Natural killer cell (primary cell): Measurements from ENCODE around the gene ARMC8. TPM values are rescaled to one million over a fixed set of nuclear protein-coding genes. Genes with fewer than 3 reads are reported as not detected.

Experiments used
- ATAC-seq, 3 donors: fragments of 150-1000 bp in 2 of 3; fragments of 200-7000 bp in 1 of 3; cut with Tn5 transposase; 1 replicate in 1 of 3; 2 replicates in 2 of 3; pipeline ENCODE4 v1.10.0; 2021; ENCODE audit warnings: mild to moderate bottlenecking in 2 of 3, moderate library complexity in 2 of 3
- DNase-seq, 2 donors: peaks; one replicate each; pipeline versions ENCODE4 v3.0.0 to v3.0.0-alpha.2; 2013 to 2021; ENCODE audit warnings: mixed read lengths in 1 of 2
- H3K27ac ChIP-seq: one replicate; pipeline ENCODE4 v1.5.1; 2013; ENCODE audit warnings: mild to moderate bottlenecking, low read length
- H3K27me3 ChIP-seq: one replicate; pipeline ENCODE4 v1.6.1; 2013; ENCODE audit warnings: low read length; ENCODE audit not compliant: control insufficient read depth, insufficient read depth
- H3K36me3 ChIP-seq: one replicate; pipeline ENCODE4 v1.6.1; 2013; ENCODE audit warnings: low read length; ENCODE audit not compliant: control insufficient read depth, insufficient read depth
- H3K4me1 ChIP-seq: one replicate; pipeline ENCODE4 v1.6.1; 2013; ENCODE audit warnings: low read length; ENCODE audit not compliant: control insufficient read depth, insufficient read depth
- H3K4me3 ChIP-seq: one replicate; pipeline ENCODE4 v1.5.1; 2013; ENCODE audit warnings: low read length
- H3K9me3 ChIP-seq: one replicate; pipeline ENCODE4 v1.6.1; 2013; ENCODE audit warnings: low read length; ENCODE audit not compliant: control insufficient read depth, insufficient read depth
- H3K27ac Mint-ChIP-seq, 2 donors: one replicate each; pipeline ENCODE4 v1.8.0; 2022; ENCODE audit warnings: mild to moderate bottlenecking in 2 of 2, mixed read lengths in 2 of 2, moderate library complexity in 1 of 2
- H3K27me3 Mint-ChIP-seq, 2 donors: one replicate each; pipeline ENCODE4 v1.8.0; 2022; ENCODE audit warnings: low read depth in 2 of 2, mixed read lengths in 2 of 2
- H3K36me3 Mint-ChIP-seq: one replicate; pipeline ENCODE4 v1.8.0; 2022; ENCODE audit warnings: mixed read lengths
- H3K4me1 Mint-ChIP-seq, 2 donors: one replicate each; pipeline ENCODE4 v1.8.0; 2022; ENCODE audit warnings: mixed read lengths in 2 of 2
- H3K4me3 Mint-ChIP-seq: one replicate; pipeline ENCODE4 v1.8.0; 2022; ENCODE audit warnings: mild to moderate bottlenecking, moderate library complexity, mixed read lengths
- H3K9me3 Mint-ChIP-seq, 2 donors: one replicate each; pipeline ENCODE4 v1.8.0; 2022; ENCODE audit warnings: mixed read lengths in 2 of 2
- WGBS: methylation state at CpG from one replicate; pipeline ENCODE4 v1.1.7; 2013; ENCODE audit warnings: missing lambda C conversion rate; ENCODE audit not compliant: insufficient coverage; 5-methylcytosine and 5-hydroxymethylcytosine counted together
- intact Hi-C: fragments of 100-400 bp; cut with micrococcal nuclease; formaldehyde crosslinking; loops from one replicate; pipeline ENCODE4 v1.14.2; 2022
- total RNA-seq, 4 donors: library from RNA; stranded (reverse); fragments of 120-200 nt in 1 of 4; gene quantifications; one replicate each; pipeline versions ENCODE4 v1.2.3 to v1.2.4, GENCODE V29; 2013 to 2022
- TF ChIP-seq, protein P1 (sequence below): fragments of 200-600 bp; IDR thresholded peaks from one replicate; pipeline ENCODE4 v1.8.0; 2022; ENCODE audit warnings: antibody characterized with exemption

ARMC8 gene
- total RNA-seq, 3 donors from 2014 or later (not counting 1 experiment from before 2014, with no cell fraction given), result 75.4 to 93.5 (median 86.4) TPM

- Histone ChIP-seq H3K36me3 (peaks cover 69% of the 10 kb centered on the region), H3K4me1 (no peaks in the 10 kb centered on the region)
- 100% methylated on average over 1 of the region's 1 CpG for WGBS
These were observed 55.4 kb downstream of the ARMC8 start for GRCh38 chr3:138242466-138242865.

DNA sequence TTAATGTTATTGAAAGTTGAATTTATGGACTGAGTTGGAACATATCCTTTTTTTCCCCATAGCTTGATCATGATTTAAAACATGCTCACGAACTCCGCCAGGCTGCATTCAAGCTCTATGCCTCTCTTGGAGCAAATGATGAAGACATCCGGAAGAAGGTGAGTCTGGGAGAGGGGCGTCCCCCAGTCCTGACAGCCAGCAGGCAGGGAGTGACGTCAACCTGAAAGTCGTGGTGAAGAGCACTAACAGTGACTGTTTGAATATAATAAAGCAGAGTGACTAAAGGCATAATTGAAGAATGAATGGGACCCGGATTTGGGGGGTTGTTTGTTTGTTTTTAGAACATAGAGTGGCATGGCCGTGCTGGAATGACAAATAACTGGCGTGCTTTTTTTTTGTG is 57.9 kb downstream of the ARMC8 start:
- Mint-ChIP-seq H3K36me3 (peaks cover 34% of the 10 kb centered on the region), H3K9me3 (no peaks in the 10 kb centered on the region)

More at GRCh38 chr3:138242466-138242865, 55.4 kb downstream of the ARMC8 start:
- DNase-seq (no peak), ATAC-seq (no peak)
- H3K9me3 Mint-ChIP-seq, result no peaks in the 10 kb centered on the region
- H3K4me3 ChIP-seq, result no peak overlapping the region
- no peaks in the 10 kb centered on the region for H3K9me3 ChIP-seq
- no peaks in the 10 kb centered on the region for H3K27me3 Mint-ChIP-seq
- H3K27ac Mint-ChIP-seq, result no peak overlapping the region
- peaks cover 25% of the 10 kb centered on the region for H3K36me3 Mint-ChIP-seq
- no peak overlapping the region for H3K4me3 Mint-ChIP-seq
- no peaks in the 10 kb centered on the region for H3K4me1 Mint-ChIP-seq
- TF ChIP-seq, protein P1, sequence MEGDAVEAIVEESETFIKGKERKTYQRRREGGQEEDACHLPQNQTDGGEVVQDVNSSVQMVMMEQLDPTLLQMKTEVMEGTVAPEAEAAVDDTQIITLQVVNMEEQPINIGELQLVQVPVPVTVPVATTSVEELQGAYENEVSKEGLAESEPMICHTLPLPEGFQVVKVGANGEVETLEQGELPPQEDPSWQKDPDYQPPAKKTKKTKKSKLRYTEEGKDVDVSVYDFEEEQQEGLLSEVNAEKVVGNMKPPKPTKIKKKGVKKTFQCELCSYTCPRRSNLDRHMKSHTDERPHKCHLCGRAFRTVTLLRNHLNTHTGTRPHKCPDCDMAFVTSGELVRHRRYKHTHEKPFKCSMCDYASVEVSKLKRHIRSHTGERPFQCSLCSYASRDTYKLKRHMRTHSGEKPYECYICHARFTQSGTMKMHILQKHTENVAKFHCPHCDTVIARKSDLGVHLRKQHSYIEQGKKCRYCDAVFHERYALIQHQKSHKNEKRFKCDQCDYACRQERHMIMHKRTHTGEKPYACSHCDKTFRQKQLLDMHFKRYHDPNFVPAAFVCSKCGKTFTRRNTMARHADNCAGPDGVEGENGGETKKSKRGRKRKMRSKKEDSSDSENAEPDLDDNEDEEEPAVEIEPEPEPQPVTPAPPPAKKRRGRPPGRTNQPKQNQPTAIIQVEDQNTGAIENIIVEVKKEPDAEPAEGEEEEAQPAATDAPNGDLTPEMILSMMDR, result no peak
- no peak overlapping the region for H3K27ac ChIP-seq
- no peaks in the 10 kb centered on the region for H3K27me3 ChIP-seq
- intact Hi-C loops, result no loop called here

DNA sequence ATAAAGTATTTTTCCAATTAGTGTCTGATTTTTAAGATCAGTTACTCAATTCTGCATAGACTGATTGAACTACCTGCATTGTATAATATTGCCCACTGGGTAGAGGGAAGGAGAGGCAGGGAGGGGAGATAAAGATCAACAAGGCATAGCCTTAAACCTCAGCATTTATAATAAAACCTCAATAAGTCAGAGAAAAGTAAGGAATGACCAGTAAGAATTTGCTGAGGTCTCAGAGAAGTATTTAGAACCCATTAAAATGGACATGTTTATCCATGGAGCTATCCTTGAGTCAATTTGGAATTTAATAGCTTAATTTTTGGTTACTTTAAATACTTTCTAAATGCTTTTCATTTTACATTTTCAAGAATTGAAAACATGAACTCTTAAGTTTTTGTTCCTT is 62.5 kb downstream of the ARMC8 start:
- H3K9me3 Mint-ChIP-seq, result no peaks in the 10 kb centered on the region
- intact Hi-C loops, result no loop called here
- H3K4me3 ChIP-seq, result no peak overlapping the region
- H3K9me3 ChIP-seq, result no peaks in the 10 kb centered on the region
- H3K4me1 ChIP-seq, result no peaks in the 10 kb centered on the region
- no peak overlapping the region for H3K27ac ChIP-seq
- no peak overlapping the region for H3K4me3 Mint-ChIP-seq
- no peak for DNase-seq
- H3K27me3 Mint-ChIP-seq, result no peaks in the 10 kb centered on the region
- ATAC-seq, result no peak
- H3K36me3 Mint-ChIP-seq, result peaks cover 27% of the 10 kb centered on the region
- H3K4me1 Mint-ChIP-seq, result no peaks in the 10 kb centered on the region
- no peak overlapping the region for H3K27ac Mint-ChIP-seq
- TF ChIP-seq, protein P1, result no peak
- H3K27me3 ChIP-seq, result no peaks in the 10 kb centered on the region
- H3K36me3 ChIP-seq, result peaks cover 30% of the 10 kb centered on the region

More for the DNA sequence above, 57.9 kb downstream of the ARMC8 start:
- Histone ChIP-seq H3K4me3 (no peak overlapping the region), H3K27me3 (no peaks in the 10 kb centered on the region), H3K9me3 (no peaks in the 10 kb centered on the region), H3K4me1 (no peaks in the 10 kb centered on the region), H3K36me3 (peaks cover 60% of the 10 kb centered on the region), H3K27ac (no peak overlapping the region)
- H3K4me1 Mint-ChIP-seq, result no peaks in the 10 kb centered on the region
- no peak for ATAC-seq
- WGBS, result 91% methylated on average over 9 of the region's 9 CpGs
- TF ChIP-seq, protein P1, result no peak
- H3K27ac Mint-ChIP-seq, result no peak overlapping the region
- no peak for DNase-seq
- no peaks in the 10 kb centered on the region for H3K27me3 Mint-ChIP-seq
- intact Hi-C loops, result no loop called here
- no peak overlapping the region for H3K4me3 Mint-ChIP-seq

DNA sequence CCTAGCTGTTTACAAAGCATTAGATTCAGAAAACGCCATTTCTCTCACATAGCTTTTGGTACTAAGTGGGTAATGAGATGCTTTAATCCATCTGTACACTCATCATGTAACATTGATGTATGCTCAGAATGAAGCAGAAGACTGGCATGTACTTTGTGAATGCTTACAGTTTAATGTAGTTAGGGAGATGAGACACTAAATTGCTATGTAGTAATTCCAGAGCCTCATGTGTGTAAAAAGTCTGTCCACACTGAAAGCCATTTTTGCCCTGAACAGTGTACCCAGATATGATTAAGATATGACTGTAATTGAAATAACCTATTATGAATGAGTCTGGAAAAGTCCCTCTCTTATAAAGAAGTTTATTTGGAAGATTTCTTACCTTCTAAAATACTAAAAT is 66.5 kb downstream of the ARMC8 start:
- H3K27me3 Mint-ChIP-seq, result no peaks in the 10 kb centered on the region
- H3K9me3 Mint-ChIP-seq, result no peaks in the 10 kb centered on the region
- no peak overlapping the region for H3K27ac Mint-ChIP-seq
- H3K27ac ChIP-seq, result no peak overlapping the region
- H3K27me3 ChIP-seq, result no peaks in the 10 kb centered on the region
- peaks cover 2% of the 10 kb centered on the region for H3K36me3 ChIP-seq
- no peak overlapping the region for H3K4me3 Mint-ChIP-seq
- DNase-seq (no peak), ATAC-seq (no peak)
- H3K36me3 Mint-ChIP-seq, result peaks cover under 1% of the 10 kb centered on the region
- TF ChIP-seq, protein P1, result no peak
- peaks cover 0 to 4% of the 10 kb centered on the region in 2 donors for H3K4me1 Mint-ChIP-seq
- intact Hi-C loops, result no loop called here
- no peak overlapping the region for H3K4me3 ChIP-seq
- WGBS, result 100% methylated on average over 1 of the region's 1 CpG
- no peaks in the 10 kb centered on the region for H3K9me3 ChIP-seq
- H3K4me1 ChIP-seq, result no peaks in the 10 kb centered on the region
